GM19240 (cell line): ENCODE measurements around the gene PIP4K2B.

Experiments used
- DNase-seq: peaks from one replicate; pipeline ENCODE4 v3.0.0; 2011; ENCODE audit warnings: low spot score; ENCODE audit not compliant: insufficient read length

PIP4K2B gene

DNA sequence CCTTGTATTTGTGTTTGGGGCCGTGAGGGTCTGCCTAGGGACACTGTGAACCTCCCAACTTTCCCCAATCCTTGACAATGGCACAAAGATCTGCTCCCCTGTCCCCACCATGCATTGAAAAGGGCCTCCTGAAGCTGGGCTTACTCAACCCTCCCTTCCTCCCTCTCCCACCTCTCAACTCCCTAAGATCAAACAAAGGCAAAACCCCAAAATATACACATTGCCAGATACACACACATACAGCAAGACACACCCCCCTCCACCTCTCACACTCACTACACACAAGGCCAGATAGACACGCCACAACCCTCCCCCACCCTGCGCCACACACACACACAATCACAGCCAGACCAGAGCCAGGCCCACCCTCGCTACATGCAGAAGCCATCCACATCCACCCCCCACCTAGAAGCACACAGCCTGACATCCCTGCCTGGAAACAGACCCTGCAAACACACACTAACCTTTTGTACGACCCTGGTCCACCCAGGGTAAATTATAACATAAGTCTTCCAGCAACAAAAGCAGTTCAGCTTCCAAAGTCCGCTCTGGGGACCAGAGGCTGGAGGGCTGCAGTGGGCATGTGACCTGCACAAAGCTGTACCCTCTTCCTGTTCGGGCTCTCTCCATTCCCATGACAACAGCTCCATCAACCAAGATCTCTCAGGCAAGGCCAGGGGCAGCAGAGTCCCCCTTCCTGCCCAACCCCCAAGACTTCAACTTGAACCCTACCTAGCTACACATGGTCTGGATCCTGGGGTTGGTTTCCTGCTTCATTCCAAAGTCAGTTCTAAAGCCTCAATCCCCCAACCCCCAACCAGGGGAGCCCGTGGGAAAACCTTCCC lies 53.1 kb downstream of the PIP4K2B start:
- DNase-seq = no peak

DNA sequence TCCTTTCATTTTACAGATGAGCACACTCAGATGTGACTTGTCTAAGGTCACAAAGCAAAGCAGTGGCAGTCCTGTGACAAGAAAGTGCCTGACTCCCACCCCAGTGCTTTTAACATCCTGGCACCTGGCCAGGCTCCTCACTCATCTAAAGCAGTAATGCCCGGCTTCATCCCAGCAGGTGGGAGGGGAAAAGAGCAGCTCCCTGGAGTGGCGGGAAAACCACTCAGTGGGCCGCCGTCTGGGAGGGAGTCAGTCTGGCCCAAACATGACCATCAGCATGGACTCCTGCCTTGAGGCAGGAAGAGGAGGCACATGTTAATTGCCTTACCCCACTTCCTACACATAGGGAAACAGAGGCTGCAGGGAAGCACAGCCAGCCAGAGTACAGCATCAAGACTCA lies 53.8 kb downstream of the PIP4K2B start:
- no peak for DNase-seq

DNA sequence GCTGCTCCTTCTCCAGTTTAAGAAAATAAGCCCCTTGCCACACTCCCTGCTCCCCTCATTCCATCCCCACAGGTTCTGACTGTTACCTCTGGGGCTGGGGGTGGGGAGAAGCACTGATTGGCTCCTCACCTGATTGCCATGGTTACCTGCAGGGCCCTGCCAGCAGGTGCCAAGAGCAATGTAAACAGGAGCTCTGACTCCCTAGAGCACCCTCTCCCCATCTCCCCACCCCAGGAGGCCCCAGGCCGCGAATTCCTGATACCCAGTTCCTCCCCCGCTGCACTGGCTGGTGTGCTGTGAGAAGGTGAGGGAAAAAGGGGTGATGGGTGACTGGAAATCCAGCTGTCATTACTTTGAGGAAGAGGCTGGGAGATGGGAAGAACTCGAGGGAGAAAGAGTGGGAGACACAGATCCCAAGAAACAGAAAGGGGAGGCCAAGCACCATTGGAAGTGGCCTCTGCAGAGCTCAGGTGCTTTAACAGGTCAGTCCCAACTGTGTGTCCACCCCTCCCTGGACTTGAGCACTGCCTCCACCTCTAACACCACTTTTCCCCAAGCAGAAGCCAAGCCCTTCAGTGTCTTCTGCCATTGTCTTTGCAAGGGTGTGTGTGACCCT lies 55.7 kb downstream of the PIP4K2B start:
- no peak for DNase-seq

DNA sequence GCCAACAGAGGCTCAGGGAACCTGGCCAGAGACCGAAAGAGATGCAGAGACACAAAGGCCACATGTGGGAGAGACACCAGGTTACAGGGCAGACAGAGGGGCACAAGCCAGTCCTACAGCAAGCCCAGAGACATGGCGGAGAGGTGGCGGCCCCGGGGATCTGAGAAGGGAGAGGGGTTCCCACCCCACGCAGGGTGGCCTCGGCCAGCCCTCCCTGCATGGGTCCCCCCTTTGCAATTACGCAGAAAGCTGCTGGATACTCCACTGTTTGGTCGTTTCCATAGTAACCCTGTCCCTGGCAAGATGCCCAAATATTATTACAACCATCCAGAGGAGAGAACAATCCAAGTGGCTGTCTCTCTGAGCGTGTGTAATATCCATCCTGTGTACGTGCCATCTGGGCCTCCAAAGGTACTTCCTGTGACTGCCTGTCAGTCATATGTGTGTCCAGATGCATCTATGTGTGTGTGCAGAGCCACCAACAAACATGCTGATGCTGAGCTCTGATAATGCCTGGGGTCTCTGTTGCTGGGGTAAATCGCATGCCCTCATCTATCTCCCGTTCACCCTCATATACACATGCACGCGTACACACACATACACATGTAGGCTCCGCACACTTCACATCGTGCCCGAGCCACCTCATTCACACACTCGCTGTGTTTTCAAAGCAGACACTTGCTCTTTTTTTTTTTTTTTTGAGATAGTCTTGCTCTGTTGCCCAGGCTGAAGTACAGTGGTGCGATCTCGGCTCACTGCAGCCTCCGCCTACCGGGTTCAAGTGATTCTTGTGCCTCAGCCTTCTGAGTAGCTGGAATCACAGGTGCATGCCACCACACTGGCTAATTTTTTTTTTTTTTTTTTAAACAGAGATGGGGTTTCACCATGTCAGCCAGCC lies 56.7 kb downstream of the PIP4K2B start:
- no peak for DNase-seq

DNA sequence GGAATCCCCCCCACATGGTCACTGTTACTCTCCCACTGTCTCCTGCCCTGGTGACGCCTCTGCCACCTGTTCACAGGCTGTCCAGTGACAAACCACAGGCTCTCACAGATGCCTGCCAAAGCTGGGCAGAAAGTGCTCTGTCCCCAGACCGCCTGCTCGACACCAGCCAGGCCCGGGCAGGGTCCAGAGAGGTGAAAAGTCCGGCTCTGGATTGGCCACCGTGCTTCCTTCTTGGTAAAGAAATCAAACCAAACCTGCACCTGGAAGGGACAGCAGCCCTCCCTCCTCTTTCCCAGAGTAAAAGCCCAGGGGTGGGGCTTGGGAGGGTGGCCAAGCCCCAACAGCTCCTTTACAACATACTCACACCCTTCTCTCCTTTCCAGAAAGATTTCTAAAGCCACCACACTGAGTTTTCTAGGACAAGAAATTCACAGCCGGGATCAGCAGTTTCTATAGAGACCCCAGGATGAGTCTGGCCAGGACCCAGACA lies 57.4 kb downstream of the PIP4K2B start:
- DNase-seq = no peak

DNA sequence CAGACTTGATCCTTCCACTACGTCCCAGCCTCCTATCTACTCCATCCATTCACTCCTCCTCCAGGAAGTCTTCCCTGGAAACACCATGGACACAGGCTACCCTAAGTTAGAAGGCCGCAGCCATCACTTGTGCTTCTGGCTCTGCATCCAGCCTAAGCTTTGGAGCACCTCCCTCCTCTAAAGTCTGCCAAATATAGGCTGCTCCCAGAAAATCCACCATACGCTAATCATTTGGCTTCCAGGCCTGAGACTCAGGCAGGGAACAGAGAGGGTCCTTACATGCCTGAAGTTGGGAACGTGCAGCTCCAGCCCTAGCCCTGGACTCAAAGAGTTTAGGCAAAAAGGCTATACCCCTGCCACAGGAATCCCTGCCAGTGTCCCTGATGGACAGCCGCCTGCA lies 57.9 kb downstream of the PIP4K2B start:
- DNase-seq = no peak

DNA sequence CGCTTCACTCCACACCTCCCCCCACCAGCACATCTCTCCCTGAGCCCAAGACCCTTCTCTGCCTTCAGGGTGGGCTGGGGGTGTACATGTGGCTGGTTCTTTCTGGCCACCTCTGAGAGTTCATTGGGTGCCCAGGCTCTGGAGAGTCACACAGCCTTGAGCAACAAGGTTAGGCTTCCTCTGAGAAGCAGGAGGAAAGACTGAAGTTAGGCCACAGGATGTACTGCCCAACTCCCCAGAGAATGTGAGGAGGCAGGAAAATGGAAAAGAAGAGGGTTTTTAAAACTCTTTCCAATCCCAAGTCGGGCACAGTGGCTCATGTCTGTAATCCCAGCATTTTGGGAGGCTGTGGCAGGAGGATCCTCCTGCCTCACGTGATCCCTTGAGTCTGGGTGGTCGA lies 58.5 kb downstream of the PIP4K2B start:
- DNase-seq = no peak

DNA sequence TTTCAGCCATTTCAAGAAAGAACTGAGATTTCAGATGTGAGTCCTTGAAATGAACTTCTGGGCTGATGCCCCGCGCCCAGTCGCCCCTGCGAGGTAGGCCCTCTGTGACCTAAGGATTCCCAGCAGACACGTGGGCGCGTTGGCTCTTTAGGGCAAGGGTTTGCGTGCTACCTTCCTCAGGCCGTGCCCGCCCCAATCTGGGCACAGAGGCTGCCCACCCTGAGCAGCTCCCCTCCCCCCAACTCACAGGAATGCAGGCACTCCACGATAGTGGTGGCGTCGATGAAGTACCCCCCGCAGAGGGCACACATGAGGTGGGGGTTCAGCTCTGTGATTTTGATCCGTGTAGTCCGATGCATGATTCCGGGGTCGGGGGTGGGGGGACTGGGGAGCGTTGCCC lies 59.3 kb downstream of the PIP4K2B start:
- DNase-seq = no peak

DNA sequence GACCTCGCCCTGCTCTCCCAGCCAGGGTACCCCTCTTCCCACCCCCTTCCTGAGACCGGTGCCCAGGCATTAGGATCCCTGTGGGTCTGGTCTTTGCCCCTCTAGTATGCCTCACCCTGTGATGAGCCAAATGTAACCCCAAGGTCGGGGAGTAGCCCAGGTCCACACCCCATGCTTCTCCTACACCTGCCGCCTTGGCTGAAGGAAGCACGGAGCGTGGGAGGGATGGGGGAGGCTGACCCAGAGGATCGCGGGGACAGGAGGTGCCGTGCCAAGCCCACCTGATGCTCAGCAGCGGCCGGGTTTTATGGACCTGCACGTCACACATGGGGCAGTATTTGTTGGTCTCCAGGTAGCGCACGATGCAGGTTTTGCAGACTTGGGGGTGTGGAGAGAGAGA lies 60.1 kb downstream of the PIP4K2B start:
- DNase-seq = no peak

DNA sequence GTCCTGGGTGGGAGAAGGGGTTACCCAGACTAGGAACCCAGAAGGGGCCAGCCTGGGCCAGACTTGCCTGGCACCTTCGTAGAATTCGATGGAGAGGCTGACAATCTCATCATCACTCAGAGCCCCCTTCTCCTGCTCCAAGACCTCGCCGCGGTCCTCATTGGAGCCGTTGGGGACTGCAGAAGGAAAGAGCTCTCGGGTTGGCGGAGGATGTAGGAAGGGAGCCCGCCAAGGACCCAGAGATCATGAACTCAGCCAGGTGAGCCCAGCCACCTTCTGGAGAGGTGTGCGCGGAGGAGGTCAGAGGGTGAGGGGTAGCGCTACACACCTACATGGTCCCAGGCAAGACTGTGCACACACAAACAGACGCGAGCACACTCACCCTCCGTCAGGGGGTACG lies 60.7 kb downstream of the PIP4K2B start:
- no peak for DNase-seq

DNA sequence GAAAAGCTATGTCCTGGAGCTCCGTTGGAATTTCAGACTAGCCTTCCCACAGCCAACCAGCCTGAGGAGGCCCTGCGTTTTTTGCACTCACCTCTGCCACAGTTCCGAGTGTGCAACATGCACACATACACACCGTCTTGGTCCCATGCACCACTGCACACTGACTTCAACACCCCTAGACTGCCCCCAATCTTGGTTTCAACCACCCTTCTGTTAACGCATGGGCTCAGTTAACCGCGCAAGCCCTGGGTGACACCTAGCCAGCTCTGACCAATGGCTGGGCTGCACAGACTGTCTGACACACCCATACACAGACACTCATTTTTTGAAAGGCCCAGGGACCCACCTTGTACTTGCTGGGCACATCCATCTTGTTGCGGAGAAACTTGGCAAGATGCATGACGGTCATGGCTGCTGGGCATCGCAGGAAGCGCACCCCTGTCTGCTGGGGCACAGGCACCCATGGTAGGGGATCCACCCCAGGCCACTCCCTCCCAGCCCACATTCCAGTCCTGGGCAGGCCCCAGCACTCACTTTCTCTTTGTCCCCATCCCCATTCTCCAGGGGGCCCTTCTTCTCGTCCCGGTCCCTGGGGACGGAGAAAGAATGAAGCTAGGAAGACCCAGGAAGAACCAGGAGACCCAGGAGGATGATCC lies 61.2 kb downstream of the PIP4K2B start:
- peak; percentile 64 for DNase-seq

DNA sequence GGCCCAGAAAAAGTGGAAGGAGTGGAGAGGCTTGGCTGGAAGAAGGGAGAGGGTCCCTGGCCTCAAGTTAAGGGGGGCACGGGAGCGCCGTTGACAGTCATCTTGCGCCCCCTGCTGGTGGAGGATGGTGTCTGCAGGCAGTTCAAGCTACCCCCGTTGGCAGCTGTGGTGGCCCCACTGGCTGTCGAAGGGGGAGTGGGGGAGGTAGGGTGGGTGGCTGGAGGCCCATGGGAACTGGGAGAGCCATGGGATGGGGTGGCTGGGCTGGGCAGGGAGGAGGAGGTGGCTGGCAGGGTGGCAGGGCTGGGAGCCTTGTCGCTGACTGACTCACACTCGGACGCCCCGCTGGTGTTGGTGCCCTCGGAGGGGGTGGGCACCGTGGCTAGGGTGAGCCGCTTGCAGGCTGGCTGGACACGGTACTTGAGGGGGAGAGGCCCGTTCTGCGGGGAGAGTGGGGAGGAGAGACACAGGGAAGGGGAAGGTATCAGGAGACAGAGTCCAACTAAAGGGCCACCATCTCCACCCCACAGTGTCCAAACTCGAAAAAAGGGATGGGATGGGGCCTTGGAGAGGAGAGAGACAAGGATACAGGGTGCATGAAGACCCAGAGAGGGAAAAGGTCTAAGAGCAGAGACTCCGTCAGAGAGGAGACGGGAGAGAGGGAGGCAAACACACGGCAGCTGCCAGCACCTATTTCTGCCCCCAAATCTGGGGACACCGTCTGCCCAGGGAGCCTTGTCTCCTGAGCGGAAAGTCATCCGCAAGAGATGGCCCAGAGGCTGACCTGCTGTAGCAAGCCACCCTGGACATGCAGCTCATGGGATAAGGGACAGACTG lies 64.0 kb downstream of the PIP4K2B start:
- peak; percentile 67 for DNase-seq

DNA sequence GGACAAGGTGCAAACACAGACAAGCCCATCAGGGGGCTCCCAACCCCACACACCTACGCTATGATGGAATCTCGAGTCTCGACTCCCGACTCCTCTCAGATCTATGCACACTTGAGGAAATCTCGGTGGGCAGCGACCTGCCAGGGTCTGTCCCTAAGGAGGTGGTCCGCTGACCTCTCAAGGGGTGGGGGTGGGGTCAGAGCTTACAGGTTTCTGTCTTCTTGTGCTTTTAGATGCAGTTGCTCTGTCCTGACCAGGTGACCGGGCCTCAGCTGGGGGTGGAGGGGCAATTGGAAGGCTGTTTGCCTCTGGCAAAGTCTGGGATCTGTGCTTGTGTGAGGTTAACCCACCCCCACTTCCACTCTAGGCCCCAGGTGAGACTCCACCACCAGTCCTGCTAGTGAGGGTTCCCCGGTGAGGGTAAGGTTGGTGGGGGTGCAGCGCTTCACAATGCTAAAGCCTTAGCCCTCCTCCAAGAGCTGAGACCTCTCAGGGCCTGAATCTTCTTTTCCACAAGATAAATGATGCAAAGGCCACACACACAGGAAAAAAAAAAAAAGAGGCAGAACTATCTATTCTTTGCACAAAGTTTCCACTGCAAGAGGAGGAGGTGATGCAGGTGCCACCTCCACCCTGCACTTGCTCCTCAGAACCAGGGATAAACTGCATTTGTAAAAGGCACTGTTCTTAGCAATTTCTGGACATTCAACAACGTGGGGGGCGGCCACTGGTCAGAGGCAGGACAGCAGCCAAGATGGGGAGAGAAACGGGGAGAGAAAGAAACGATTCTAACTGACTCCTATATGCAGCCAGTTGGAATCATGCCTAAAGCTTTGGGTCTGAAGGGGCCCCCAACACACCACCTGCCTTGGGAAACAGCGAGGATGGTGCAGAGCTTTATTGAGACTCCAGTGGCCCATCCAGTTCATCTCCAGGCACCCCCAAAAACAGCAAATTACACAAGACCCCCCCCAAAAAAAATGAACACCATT lies 65.1 kb downstream of the PIP4K2B start:
- no peak for DNase-seq

DNA sequence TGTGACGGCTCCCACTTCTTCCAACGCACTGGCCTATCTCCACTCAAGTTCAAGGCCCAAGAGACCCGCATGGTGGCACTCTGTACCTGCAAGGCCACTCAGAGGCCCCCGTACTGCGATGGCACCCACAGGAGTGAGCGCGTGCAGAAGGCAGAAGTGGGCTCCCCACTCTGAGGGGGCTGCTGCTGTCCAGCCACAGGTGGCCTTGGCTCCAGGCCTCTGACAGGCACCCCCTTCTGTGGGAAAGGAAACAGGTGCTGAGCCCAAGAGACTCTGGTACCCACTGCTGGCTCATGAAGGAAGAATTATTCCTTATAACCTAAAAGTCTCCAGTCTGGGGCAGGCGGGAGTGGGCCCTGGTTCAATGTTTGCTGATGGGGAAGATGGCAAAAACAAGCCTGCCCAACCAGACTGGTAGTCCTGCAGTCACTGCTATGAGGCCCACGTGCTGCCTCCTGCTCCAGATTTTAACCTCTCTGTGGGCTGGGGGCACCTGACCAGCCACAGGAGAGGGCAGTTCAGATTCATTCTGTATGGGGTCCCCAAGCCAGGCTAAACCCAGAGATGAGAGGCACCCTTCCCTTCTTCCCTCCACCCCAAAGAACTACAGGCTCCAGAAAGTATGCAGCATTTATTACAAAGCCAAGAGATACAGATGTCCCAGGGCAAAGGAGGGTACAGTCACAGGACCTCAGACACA lies 65.9 kb downstream of the PIP4K2B start:
- no peak for DNase-seq

DNA sequence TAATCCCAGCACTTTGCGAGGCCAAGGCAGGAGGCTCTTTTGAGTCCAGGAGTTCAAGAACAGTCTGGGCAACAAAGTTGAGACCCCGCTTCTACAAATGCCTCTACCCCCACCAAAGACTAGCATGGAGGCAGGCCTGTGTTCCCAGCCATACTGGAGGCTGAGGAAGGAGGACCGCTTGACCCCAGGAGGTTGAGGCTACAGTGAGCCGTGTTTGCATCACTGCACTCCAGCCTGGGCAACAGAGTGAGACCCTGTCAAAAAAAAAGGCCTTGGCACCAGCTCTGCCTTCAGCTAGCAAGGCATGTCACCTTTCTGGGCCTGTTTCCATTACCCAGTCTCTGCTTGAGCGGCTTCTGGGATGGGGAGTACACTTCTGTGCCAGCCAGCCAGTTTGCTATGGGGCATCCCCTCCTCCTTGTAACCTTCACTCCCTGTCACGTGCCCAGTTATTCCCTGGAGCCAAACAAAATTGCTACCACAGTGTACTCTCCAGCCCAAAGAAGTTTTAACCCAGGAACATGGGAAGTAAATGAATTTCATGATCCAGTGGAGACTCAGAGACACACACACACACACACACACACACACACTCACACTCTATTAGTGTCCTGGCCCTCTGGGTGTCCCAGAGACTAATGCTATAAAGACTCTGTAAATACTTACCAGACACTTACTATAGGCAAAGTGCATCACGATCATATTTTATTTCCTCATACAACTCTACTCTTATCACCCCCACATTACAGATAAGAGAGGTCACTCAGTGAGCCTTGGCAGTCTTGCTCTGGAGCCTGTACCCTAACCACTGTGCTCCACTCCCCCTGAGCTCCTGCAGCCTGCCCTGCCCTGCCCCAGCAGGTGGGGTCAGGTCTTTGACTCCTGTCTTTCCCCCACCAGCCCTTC lies 66.7 kb downstream of the PIP4K2B start:
- DNase-seq = no peak

DNA sequence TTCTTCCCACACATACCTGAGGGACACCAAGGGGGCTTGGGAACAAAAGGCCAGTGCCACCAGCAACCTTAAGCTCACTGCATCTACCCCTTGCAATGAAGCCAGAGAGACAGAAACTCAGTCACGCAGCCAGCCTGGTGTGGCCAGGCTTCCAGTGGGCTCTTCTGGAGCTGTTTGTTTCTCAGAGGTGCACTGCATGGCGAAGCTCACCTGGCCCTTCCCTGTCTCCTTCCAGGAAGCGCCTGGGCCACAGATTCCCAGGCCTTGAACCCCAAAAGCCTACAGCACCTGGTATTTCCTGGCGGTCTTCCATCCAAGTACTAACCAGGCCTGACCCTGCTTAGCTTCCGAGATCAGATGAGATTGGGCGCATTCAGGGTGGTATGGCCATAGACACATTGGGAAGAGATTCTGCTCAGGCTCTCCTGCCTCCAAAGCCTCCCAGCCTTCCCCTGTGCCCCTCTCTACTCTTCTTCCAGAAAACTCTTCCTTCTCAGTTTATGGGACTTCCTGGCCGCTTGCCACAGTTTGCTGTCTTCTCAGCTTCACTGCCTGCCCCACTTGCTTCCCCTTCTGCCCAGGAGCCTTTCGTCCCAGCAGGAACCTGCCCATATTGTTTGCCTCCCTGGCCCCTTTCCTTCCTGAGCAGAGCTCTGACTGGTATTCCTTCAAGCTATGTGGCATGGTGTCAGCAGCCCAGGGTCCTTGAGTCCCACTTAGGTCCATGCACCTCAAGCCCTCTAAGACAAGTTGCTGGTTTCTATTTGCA lies 67.6 kb downstream of the PIP4K2B start:
- no peak for DNase-seq
